ENCODE results near the gene TBX15.

DNA sequence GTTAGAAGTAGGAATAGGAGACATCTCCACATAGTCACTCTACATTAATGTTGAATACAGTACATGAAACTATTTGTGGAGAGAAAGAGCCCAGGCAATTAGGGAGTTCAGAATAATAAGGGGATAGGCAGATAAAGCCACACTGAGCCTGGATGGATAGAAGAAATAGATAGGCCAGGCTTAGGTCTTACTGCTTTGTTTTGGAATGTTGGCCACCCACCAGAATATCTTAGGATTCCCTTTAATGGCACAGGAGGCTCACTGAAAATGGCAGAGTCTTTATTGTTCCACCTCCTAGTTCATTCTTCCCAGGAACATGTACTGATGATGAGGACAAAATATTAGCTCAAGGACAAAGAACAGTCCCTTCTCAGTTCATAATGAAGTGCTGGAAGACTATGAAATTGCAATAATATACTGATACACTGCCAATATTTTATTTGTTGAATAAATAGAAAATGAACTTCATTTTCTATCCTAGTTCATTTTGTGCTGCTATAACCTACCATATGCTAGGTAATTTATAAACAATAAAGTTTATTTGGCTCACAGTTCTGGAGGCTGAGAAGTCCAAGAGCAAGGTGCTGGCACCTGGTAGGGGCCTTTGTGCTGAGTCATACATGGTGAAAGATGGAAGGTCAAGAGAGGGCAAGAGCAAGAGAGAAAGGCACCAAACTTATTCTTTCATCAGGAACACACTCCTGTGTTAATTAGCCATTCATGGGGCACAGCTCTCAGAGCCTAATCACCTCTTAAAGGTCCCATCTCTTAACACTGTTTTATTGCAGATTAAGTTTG is 87.3 kb downstream of the TBX15 start:
- TF ChIP-seq CTCF (IDR thresholded peaks at IDR 0.05) (no peak), EZH2phosphoT487 (IDR thresholded peaks at IDR 0.05) (no peak)
